PFSK-1 (cell line): ENCODE measurements around the gene HMCN2.

Experiments
- REST ChIP-seq, 2 experiments: IDR thresholded peaks; 2 replicates each; pipeline versions ENCODE4 v1.6.1 to v1.8.0; 2011 to 2012; ENCODE audit warnings: low read depth in 2 of 2, low read length in 2 of 2, control low read depth in 1 of 2, inconsistent platforms in 1 of 2, mild to moderate bottlenecking in 1 of 2, moderate library complexity in 1 of 2; ENCODE audit not compliant: insufficient read depth in 1 of 2
- SIN3A ChIP-seq: IDR thresholded peaks from 2 replicates; pipeline ENCODE4 v1.6.1; 2012; ENCODE audit warnings: mild to moderate bottlenecking, low read length, moderate library complexity, borderline replicate concordance; ENCODE audit not compliant: insufficient read depth

- no peak for TF ChIP-seq REST (IDR thresholded peaks at IDR 0.05; ENCODE audit: insufficient read depth in 1 of 2, low read depth in 2 of 2, low read length in 2 of 2)
- TF ChIP-seq SIN3A = no peak; the same call in 1 of the 2 replicates
Observed at GRCh38 chr9:130453487-130453886, 187.9 kb downstream of the HMCN2 start.
